HG02763 (cell line): ENCODE data around the gene RANBP17.
"Not testable (repeated sequence)": the region's sequence is repeated elsewhere in the genome, so short reads cannot be mapped to it uniquely, and the experiment has no call there.

Experiments used
- ATAC-seq: cut with Tn5 transposase; IDR thresholded peaks from one replicate; pipeline ENCODE4 v1.9.1; 2021; ENCODE audit warnings: mild to moderate bottlenecking, moderate library complexity; ENCODE audit not compliant: unreplicated experiment

The RANBP17 gene

GRCh38 chr5:170865622-170866021, 3.8 kb downstream of the RANBP17 start:
- ATAC-seq, result peak; percentile 89

GRCh38 chr5:170867825-170868224, 6.0 kb downstream of the RANBP17 start:
- ATAC-seq, result no peak

GRCh38 chr5:170870390-170870789, 8.6 kb downstream of the RANBP17 start:
- ATAC-seq, result not testable (repeated sequence)

GRCh38 chr5:170874017-170874416, 12.2 kb downstream of the RANBP17 start:
- no peak for ATAC-seq

GRCh38 chr5:170875811-170876210, 14.0 kb downstream of the RANBP17 start:
- no peak for ATAC-seq

DNA sequence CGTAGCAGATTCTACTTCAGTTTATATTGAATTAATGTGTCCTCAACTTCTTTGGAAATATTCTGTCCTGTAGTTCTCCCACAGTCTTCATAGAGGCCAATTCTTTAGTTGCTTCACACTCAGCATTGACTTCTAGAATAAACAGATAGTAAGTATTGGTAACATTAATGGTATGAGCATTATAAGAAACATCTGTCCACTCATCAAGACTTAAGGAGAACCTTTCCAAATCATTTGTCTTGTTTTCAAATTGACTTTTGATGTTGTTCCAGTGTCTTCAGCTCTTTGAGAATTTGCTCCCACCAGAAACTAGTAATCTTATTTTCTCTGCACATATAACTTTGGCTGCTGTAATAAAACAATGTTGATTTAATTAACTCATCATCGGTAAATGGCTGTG, 18.3 kb downstream of the RANBP17 start:
- no peak for ATAC-seq

GRCh38 chr5:170882345-170882744, 20.5 kb downstream of the RANBP17 start:
- no peak for ATAC-seq

- no peak for ATAC-seq
Observed at GRCh38 chr5:170885256-170885655, 23.4 kb downstream of the RANBP17 start.

- no peak for ATAC-seq
Observed at GRCh38 chr5:170885809-170886208, 24.0 kb downstream of the RANBP17 start.

- no peak for ATAC-seq
Observed at GRCh38 chr5:170886210-170886894, 24.5 kb downstream of the RANBP17 start.

GRCh38 chr5:170892196-170892595, 30.4 kb downstream of the RANBP17 start:
- no peak for ATAC-seq

DNA sequence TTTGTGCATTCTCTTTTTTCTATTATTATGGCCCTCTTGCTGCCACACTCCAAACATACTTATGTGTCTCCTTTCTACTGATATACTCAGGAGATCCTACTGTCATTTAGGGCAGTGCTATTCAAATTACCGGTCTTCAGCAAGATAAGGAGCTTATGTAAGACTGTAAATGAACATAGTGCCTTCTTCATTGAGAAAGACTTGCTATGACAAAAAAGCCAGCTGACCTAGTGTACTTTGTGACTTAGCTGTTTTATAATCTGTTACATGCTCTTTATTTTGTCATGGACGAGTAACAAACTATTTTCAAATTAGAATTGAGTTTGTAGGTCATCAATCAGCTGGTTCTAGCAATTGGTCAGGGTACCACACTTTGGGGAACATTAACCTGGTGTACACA, 32.8 kb downstream of the RANBP17 start:
- ATAC-seq, result no peak

DNA sequence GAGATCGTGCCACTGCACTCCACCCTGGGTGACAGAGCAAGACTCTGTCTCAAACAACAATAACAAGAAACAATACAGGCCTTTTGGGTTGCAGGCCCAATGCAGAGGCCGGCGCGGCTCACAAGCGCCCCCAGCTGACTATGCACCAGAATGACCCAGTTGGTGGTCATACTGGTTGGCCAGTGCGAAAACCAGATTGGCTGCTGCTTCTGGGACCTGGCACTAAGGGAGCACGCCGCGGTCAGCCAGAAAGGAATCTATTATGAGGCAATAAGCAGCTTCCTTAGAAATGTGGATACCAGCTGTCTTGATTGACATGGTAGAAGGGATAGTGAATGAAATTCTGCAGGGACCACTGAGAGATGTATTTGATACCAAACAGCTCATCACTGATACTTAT, 35.0 kb downstream of the RANBP17 start:
- ATAC-seq, result no peak

GRCh38 chr5:170903075-170903474, 41.3 kb downstream of the RANBP17 start:
- no peak for ATAC-seq

- no peak for ATAC-seq
Observed at GRCh38 chr5:170907758-170908157, 45.9 kb downstream of the RANBP17 start.

- ATAC-seq, result no peak
Observed at GRCh38 chr5:170913573-170913972, 51.8 kb downstream of the RANBP17 start.

DNA sequence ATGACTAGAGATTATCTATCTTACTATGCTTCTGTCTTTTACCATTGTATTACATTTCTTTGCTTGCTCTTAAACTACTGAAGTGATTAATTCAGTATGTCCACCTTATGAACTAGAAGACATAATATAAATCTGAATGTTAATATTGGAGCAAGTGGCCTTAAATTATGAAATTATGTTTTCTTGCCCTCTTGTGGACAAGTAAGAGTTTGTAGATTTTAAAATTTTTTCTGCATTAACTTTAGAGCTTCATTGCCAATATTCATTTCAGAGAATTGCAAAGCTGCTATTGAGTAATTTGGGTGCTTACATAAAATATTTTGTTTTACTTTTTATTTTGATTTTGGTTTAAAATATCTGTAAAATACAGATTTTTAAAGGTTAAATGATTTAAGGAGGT, 55.3 kb downstream of the RANBP17 start:
- no peak for ATAC-seq

- no peak for ATAC-seq
Observed at GRCh38 chr5:170920196-170920595, 58.4 kb downstream of the RANBP17 start.

- not testable (repeated sequence) for ATAC-seq
Observed at GRCh38 chr5:170922331-170922730, 60.5 kb downstream of the RANBP17 start.

- ATAC-seq, result no peak
Observed at GRCh38 chr5:170923910-170924620, 62.2 kb downstream of the RANBP17 start.

DNA sequence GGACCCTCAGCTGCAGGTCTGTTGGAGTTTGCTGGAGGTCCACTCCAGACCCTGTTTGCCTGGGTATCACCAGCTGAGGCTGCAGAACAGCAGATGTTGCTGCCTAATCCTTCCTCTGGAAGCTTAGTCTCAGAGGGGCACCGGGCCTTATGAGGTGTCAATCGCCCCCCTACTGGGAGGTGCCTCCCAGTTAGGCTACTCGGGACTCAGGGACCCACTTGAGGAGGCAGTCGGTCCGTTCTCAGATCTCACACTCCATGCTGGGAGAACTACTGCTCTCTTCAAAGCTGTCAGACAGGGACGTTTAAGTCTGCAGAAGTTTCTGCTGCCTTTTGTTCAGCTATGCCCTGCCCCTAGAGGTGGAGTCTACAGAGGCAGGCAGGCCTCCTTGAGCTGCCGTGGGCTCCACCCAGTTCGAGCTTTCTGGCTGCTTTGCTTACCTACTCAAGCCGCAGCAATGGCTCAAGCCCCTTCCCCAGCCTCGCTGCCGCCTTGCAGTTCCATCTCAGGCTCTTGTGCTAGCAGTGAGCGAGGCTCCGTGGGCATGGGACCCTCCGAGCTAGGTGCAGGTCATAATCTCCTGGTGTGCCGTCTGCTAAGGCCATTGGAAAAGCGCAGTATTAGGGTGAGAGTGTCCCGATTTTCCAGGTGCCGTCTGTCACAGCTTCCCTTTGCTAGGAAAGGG, 73.9 kb downstream of the RANBP17 start:
- ATAC-seq, result not testable (repeated sequence)

DNA sequence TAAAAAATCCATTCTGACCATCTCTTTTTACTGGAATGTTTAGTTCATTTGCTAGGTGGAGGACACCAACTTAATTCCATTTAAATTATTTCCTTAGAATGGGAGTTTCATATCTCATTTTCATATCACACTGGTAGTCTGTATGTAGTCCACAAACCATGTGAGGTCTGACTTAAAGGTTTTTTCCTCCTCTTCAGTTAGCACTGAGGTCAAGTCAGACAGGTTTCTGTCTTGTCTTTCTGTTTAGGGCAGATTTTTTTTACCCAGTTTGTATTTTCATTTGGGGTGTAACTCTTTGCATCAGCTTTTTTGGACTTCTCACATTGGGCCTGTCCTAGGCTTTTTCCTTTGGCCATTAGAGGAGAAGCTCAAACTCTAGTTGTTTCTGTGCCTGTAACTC, 75.3 kb downstream of the RANBP17 start:
- ATAC-seq, result no peak
